DND-41 (cell line): Measurements from ENCODE around the gene WFDC12.

Experiments
- ATAC-seq: fragments of 200-7000 bp; cut with Tn5 transposase; 3 replicates; pipeline ENCODE4 v1.9.1; 2021; ENCODE audit warnings: low read depth; ENCODE audit not compliant: insufficient read depth
- DNase-seq: peaks from one replicate; pipeline ENCODE4 v3.0.0-alpha.2; 2020
- H2AFZ ChIP-seq: 2 replicates; pipeline ENCODE4 v1.6.0; 2012; ENCODE audit warnings: low read depth, low read length
- H3K27ac ChIP-seq: 2 replicates; pipeline ENCODE4 v1.5.1; 2012; ENCODE audit warnings: low read length, inconsistent platforms
- H3K27me3 ChIP-seq: fragments of 200-600 bp; sonication (generic); 2 replicates; pipeline ENCODE4 v1.6.0; 2012; ENCODE audit warnings: low read length, mild to moderate bottlenecking, inconsistent platforms; ENCODE audit not compliant: insufficient read depth, poor library complexity
- H3K36me3 ChIP-seq: 2 replicates; pipeline ENCODE4 v1.5.1; 2012; ENCODE audit warnings: low read length, inconsistent platforms; ENCODE audit not compliant: insufficient read depth
- H3K4me1 ChIP-seq: 2 replicates; pipeline ENCODE4 v1.5.1; 2012; ENCODE audit warnings: mild to moderate bottlenecking, low read length; ENCODE audit not compliant: insufficient read depth
- H3K4me2 ChIP-seq: 2 replicates; pipeline ENCODE4 v1.6.0; 2012; ENCODE audit warnings: mild to moderate bottlenecking, moderate library complexity, low read length, inconsistent platforms; ENCODE audit not compliant: insufficient read depth
- H3K4me3 ChIP-seq, 2 experiments: fragments of 200-600 bp in 1 of 2; shearing (Covaris generic) in 1 of 2; 2 replicates each; pipeline ENCODE4 v1.5.1; 2012 to 2016; ENCODE audit warnings: inconsistent platforms in 2 of 2, low read length in 2 of 2, mild to moderate bottlenecking in 2 of 2, low read depth in 1 of 2, moderate library complexity in 1 of 2
- H3K79me2 ChIP-seq: 2 replicates; pipeline ENCODE4 v1.6.0; 2012; ENCODE audit warnings: low read length, inconsistent platforms; ENCODE audit not compliant: insufficient read depth
- H3K9ac ChIP-seq: 2 replicates; pipeline ENCODE4 v1.6.0; 2012; ENCODE audit warnings: low read depth, mild to moderate bottlenecking, inconsistent platforms, low read length, moderate library complexity
- H3K9me3 ChIP-seq: 2 replicates; pipeline ENCODE4 v1.5.1; 2012; ENCODE audit warnings: low read length, moderate library complexity, mild to moderate bottlenecking, inconsistent platforms; ENCODE audit not compliant: insufficient read depth, severe bottlenecking
- H4K20me1 ChIP-seq: 2 replicates; pipeline ENCODE4 v1.6.0; 2012; ENCODE audit warnings: low read length; ENCODE audit not compliant: insufficient read depth
- CTCF ChIP-seq: IDR thresholded peaks from 2 replicates; pipeline ENCODE4 v1.5.1; 2012; ENCODE audit warnings: borderline replicate concordance, low read length, moderate library complexity, mild to moderate bottlenecking; ENCODE audit not compliant: poor library complexity, severe bottlenecking; ENCODE audit errors: extremely low read depth
- EZH2 ChIP-seq: IDR thresholded peaks from 3 replicates; pipeline ENCODE4 v1.6.1; 2012; ENCODE audit warnings: borderline replicate concordance, low read depth, mild to moderate bottlenecking, moderate library complexity, low read length, inconsistent platforms; ENCODE audit not compliant: severe bottlenecking

The WFDC12 gene

GRCh38 chr20:45110301-45110700, 14.0 kb downstream of the WFDC12 start:
- no peaks in the 10 kb centered on the region for H3K4me1 ChIP-seq
- no peaks in the 10 kb centered on the region for H3K79me2 ChIP-seq
- no peaks in the 10 kb centered on the region for H3K9me3 ChIP-seq
- H3K36me3 ChIP-seq, result no peaks in the 10 kb centered on the region
- no peak for DNase-seq
- peaks cover 4% of the 10 kb centered on the region for H3K27me3 ChIP-seq
- H3K4me2 ChIP-seq, result no peak overlapping the region
- H2AFZ ChIP-seq, result no peak overlapping the region
- no peak for ATAC-seq
- TF ChIP-seq EZH2 (no peak), CTCF (no peak)
- no peak overlapping the region for H3K4me3 ChIP-seq
- H4K20me1 ChIP-seq, result no peaks in the 10 kb centered on the region
- H3K9ac ChIP-seq, result no peak overlapping the region
- no peak overlapping the region for H3K27ac ChIP-seq

- Histone ChIP-seq H4K20me1 (no peaks in the 10 kb centered on the region), H3K4me3 (no peak overlapping the region), H3K79me2 (no peaks in the 10 kb centered on the region), H3K27ac (no peak overlapping the region), H3K36me3 (no peaks in the 10 kb centered on the region), H3K4me2 (no peak overlapping the region), H3K9ac (no peak overlapping the region), H2AFZ (no peak overlapping the region), H3K9me3 (no peaks in the 10 kb centered on the region), H3K27me3 (peaks cover 7% of the 10 kb centered on the region), H3K4me1 (no peaks in the 10 kb centered on the region)
- DNase-seq (no peak), ATAC-seq (no peak)
- TF ChIP-seq EZH2 (no peak), CTCF (no peak)
Measured at GRCh38 chr20:45109634-45110033, 14.6 kb downstream of the WFDC12 start.

GRCh38 chr20:45105317-45105716, 18.9 kb downstream of the WFDC12 start:
- H3K4me2 ChIP-seq, result no peak overlapping the region
- no peak overlapping the region for H2AFZ ChIP-seq
- H3K9ac ChIP-seq, result no peak overlapping the region

More at GRCh38 chr20:45105317-45105716, 18.9 kb downstream of the WFDC12 start:
- H3K27me3 ChIP-seq, result peaks cover 7% of the 10 kb centered on the region
- TF ChIP-seq EZH2 (no peak), CTCF (no peak)
- no peak overlapping the region for H3K4me3 ChIP-seq
- no peaks in the 10 kb centered on the region for H3K4me1 ChIP-seq
- H3K27ac ChIP-seq, result no peak overlapping the region
- no peaks in the 10 kb centered on the region for H4K20me1 ChIP-seq
- no peaks in the 10 kb centered on the region for H3K79me2 ChIP-seq
- DNase-seq, result no peak
- no peak for ATAC-seq
- H3K36me3 ChIP-seq, result no peaks in the 10 kb centered on the region
- no peaks in the 10 kb centered on the region for H3K9me3 ChIP-seq
